Measurements from ENCODE around the gene TMEM184A. TPM values are rescaled to one million over a fixed set of nuclear protein-coding genes. Genes with fewer than 3 reads are reported as not detected.

The TMEM184A gene
- total and polyA plus RNA-seq, 2 of the 13 experiments (the other 11 are each of a cell fraction or from before 2014, with no cell fraction given): 9.5 to 20.4 TPM

- TF ChIP-seq, protein P1, sequence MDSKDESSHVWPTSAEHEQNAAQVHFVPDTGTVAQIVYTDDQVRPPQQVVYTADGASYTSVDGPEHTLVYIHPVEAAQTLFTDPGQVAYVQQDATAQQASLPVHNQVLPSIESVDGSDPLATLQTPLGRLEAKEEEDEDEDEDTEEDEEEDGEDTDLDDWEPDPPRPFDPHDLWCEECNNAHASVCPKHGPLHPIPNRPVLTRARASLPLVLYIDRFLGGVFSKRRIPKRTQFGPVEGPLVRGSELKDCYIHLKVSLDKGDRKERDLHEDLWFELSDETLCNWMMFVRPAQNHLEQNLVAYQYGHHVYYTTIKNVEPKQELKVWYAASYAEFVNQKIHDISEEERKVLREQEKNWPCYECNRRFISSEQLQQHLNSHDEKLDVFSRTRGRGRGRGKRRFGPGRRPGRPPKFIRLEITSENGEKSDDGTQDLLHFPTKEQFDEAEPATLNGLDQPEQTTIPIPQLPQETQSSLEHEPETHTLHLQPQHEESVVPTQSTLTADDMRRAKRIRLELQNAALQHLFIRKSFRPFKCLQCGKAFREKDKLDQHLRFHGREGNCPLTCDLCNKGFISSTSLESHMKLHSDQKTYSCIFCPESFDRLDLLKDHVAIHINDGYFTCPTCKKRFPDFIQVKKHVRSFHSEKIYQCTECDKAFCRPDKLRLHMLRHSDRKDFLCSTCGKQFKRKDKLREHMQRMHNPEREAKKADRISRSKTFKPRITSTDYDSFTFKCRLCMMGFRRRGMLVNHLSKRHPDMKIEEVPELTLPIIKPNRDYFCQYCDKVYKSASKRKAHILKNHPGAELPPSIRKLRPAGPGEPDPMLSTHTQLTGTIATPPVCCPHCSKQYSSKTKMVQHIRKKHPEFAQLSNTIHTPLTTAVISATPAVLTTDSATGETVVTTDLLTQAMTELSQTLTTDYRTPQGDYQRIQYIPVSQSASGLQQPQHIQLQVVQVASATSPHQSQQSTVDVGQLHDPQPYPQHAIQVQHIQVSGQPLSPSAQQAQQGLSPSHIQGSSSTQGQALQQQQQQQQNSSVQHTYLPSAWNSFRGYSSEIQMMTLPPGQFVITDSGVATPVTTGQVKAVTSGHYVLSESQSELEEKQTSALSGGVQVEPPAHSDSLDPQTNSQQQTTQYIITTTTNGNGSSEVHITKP (CRISPR knock-in tag; IDR thresholded peaks at IDR 0.05; ENCODE audit: low read depth): no peak
- TF ChIP-seq SCMH1 (CRISPR knock-in tag; IDR thresholded peaks at IDR 0.05; ENCODE audit: borderline replicate concordance) (no peak), TP53 (CRISPR knock-in tag; conservative IDR thresholded peaks at IDR 0.05) (no peak), ZFY (CRISPR knock-in tag; IDR thresholded peaks at IDR 0.05) (peak; percentile 88), SMAD1 (CRISPR knock-in tag; IDR thresholded peaks at IDR 0.05; ENCODE audit: borderline replicate concordance, low read depth) (peak; percentile 80; the same call in 1 of the 2 replicates), KLF16 (CRISPR knock-in tag; IDR thresholded peaks at IDR 0.05) (peak in 1 of 2 experiments; percentile 95; a peak in 2 of 4 replicates), ZNF629 (CRISPR knock-in tag; conservative IDR thresholded peaks at IDR 0.05) (no peak), ZMAT3 (CRISPR knock-in tag; conservative IDR thresholded peaks at IDR 0.05) (0 out of 2 replicates have a peak, but pooled peaks have one; percentile 62), ZNF564 (CRISPR knock-in tag; IDR thresholded peaks at IDR 0.05) (0 out of 2 replicates have a peak, but pooled peaks have one; percentile 34), ZSCAN30 (CRISPR knock-in tag; IDR thresholded peaks at IDR 0.05) (no peak), ZNF224 (CRISPR knock-in tag; IDR thresholded peaks at IDR 0.05) (no peak), TGIF2 (CRISPR knock-in tag; IDR thresholded peaks at IDR 0.05) (no peak), ZNF441 (CRISPR knock-in tag; IDR thresholded peaks at IDR 0.05; ENCODE audit: borderline replicate concordance) (no peak), HOXA5 (CRISPR knock-in tag; IDR thresholded peaks at IDR 0.05) (no peak; the same call in 1 of the 2 replicates), BORCS8-MEF2B (CRISPR knock-in tag; IDR thresholded peaks at IDR 0.05) (no peak; the same call in 1 of the 2 replicates), KLF12 (CRISPR knock-in tag; IDR thresholded peaks at IDR 0.05; ENCODE audit: borderline replicate concordance) (peak; percentile 60; the same call in 1 of the 2 replicates)
- TF ChIP-seq, protein P2, sequence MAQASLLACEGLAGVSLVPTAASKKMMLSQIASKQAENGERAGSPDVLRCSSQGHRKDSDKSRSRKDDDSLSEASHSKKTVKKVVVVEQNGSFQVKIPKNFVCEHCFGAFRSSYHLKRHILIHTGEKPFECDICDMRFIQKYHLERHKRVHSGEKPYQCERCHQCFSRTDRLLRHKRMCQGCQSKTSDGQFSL (CRISPR knock-in tag; IDR thresholded peaks at IDR 0.05): no peak; the same call in 1 of the 2 replicates
- TF ChIP-seq, protein P3, sequence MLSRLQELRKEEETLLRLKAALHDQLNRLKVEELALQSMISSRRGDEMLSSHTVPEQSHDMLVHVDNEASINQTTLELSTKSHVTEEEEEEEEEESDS (CRISPR knock-in tag; IDR thresholded peaks at IDR 0.05; ENCODE audit: borderline replicate concordance): no peak
These were observed 51.9 kb downstream of the TMEM184A start, which contains the start of gene INTS1 (continued) for GRCh38 chr7:1503816-1504775.

All from HepG2 (cell line).